NCI-H1436 treated with DMSO at 0.1 percent for 48 hours (cell line): Measurements from ENCODE around the gene XPNPEP1.

ENCODE experiments used
- DNase-seq: peaks from one replicate; lab custom pipeline; 2025; lab: John Stamatoyannopoulos, UW

Gene XPNPEP1

GRCh38 chr10:109922976-109923921, at the start of gene XPNPEP1:
Gene XPNPEP1 (minus strand): TSS chr10:109923511. CDS start chr10:109923433, 78 bp downstream.
- DNase-seq, result peak; percentile 25

DNA sequence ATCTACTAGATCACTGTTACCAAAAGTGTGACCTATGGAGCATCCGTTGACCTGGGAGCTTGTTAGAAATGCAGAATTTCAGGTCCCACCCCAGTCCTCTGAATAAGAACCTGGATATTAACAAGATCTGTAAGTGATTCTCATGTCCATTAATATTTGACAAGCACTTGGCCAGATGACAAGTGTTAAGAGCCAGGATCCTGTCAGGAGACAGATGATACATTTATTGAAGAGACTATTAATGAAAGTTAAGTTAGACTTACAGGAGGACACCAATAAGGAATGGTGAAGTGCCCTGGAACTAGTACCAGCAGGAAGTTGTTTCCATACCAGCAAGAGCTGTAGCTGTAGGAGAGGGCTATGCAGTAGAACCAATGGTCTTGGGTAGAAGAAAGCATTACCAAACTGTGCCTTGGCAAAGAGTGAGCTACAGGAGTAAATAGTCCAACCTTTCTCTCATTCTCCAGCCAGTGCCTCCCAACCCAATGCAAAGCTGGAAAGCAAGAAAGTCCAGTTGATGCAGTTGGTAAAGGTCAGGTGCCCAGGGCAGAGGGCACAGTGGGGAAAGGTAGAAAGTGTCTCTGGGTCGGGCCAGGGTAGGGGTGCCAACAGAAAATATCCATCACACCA, 49.2 kb upstream of the XPNPEP1 start:
- DNase-seq, result no peak

GRCh38 chr10:109971634-109972033, 48.3 kb upstream of the XPNPEP1 start:
- DNase-seq, result no peak

DNA sequence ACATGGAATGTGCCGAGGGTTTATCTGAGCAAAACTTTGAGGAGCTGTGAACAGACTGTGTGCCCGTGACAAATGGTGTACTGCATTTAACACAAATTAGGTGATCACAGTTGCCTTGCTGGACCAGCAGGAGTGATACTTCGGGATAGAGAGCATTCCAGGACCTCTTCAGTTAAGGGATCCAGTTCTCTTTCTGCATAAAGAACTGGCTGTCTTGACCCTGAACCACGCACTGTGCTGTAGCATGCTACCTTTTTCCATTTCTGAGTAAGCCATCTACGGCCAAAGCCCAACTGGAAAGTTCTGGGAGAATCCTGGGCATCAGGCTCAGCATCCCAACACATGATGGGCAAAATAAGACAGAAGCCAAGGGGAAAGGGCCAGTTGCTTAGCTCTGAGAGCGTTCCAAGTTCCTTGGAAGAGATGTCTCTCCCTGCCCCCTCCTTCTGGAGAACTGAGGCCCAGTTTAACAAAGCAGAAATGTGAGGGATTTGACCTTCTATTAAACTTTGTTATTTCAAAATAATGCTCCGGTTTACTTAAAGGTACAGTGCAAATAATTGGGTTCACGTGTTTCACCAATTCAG, 46.5 kb upstream of the XPNPEP1 start:
- no peak for DNase-seq

DNA sequence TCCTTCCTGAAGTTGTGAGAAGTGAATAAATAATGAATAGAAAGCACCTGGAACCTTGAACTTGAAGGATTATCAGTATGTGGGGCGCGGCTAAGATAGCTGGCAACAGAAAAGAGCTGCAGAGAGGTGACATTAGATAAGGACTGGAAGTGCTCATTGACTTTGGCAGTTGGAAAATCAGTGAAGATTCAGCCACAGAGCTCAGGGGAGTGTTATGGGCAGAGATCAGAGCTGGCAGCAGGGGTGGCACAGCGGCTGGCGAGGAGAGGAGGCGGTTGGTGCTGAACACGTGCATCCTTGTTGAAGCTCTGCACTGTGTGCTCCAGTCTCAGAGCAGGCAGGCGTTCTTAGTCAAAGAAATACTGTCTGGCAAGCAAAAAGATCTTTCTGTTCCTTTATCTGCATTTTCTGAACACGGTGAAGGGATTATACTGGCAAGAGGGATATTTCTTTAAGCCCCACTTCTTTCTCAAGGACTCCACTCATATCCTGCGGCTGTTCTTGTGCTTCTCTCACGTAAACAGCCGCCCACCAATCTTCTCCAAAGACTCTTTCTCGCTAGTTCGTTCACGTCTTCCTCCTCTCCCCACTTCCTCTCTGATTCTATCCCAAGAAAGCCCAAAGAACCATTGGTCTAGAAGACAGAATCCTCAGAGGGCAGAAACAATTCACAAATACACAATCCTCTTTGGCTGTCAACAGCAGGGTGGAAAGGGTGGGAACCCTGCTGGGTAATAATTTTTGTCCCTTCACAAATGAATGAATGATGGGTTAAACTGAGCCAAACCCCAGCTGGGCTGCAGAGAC, 45.8 kb upstream of the XPNPEP1 start:
- no peak for DNase-seq

DNA sequence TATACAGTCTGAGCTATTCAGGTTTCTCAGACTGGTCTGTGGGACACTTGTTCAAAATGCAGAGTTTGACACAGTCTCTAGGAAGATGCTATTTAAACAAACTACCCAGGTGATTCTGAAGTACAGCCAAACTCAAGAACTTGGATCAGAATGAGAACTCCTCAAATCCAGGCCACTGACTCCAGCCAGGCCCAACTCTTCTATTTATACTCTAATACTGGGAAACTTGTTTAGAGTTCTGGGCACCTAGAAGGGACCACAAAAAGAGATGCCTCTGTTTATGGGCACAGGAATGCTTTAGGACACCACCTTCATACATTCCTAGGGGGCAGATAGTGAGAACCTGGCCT, 44.4 kb upstream of the XPNPEP1 start:
- no peak for DNase-seq

DNA sequence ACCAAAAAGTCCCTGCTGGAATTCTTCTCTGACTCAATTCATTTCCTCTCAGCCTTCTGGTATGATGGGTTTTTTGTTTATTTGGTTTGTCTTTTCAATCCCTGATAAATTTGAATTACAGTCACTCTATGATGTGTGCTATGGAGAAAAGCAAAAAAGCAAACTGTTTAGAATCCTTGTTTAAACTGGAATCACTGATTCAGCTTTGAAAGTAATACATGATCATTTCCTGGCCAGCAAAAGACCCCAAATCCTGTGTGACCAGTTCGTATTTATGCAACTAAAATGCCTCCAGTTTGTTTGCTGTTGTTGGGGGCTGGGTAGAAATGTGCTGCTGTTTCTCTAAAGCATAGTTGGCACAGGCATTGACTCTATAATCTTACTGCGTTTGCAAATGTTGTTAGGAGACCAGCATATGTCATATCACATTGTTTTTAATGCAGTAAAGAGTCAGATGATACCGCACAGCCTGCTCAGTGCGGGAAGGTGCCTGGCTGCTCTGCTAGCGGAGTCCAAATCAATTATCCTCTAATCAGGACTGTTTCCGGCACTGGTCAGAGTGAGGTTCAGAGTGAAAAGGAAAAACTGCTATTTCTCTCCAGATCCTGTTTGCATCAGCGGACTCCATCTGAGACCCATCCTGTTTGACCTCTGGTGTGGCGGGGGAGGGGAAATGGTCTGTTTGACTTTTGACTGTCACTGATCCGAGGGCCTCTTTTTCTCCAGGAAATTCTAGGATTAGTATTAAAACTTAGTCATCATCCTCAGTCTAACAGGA, 43.8 kb upstream of the XPNPEP1 start:
- DNase-seq, result no peak

- no peak for DNase-seq
These were observed 41.0 kb upstream of the XPNPEP1 start for GRCh38 chr10:109964318-109964717.

- no peak for DNase-seq
These were observed 40.1 kb upstream of the XPNPEP1 start for GRCh38 chr10:109963439-109963838.

DNA sequence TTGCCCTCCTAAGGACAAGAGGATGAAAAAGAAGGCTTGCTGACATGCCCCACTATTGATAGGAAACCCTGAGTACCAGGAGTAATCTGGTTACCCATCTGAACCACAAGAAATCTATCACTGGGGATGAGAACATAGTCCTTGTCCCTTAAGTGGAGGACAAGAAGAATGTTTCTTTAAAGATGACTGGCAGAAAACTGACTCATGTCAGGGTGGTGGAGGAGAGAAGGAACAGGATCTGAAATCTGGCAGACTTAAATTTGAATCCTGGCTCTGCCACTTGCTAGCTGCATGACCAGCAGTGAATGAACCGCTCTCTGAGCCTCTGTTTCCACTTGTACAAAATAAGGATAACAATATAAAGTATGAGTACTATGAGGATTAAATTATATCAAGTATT, 38.9 kb upstream of the XPNPEP1 start:
- DNase-seq, result no peak

GRCh38 chr10:109961174-109962001, 38.1 kb upstream of the XPNPEP1 start:
- DNase-seq, result no peak

- DNase-seq, result no peak
These were observed 37.4 kb upstream of the XPNPEP1 start for GRCh38 chr10:109960682-109961081.

DNA sequence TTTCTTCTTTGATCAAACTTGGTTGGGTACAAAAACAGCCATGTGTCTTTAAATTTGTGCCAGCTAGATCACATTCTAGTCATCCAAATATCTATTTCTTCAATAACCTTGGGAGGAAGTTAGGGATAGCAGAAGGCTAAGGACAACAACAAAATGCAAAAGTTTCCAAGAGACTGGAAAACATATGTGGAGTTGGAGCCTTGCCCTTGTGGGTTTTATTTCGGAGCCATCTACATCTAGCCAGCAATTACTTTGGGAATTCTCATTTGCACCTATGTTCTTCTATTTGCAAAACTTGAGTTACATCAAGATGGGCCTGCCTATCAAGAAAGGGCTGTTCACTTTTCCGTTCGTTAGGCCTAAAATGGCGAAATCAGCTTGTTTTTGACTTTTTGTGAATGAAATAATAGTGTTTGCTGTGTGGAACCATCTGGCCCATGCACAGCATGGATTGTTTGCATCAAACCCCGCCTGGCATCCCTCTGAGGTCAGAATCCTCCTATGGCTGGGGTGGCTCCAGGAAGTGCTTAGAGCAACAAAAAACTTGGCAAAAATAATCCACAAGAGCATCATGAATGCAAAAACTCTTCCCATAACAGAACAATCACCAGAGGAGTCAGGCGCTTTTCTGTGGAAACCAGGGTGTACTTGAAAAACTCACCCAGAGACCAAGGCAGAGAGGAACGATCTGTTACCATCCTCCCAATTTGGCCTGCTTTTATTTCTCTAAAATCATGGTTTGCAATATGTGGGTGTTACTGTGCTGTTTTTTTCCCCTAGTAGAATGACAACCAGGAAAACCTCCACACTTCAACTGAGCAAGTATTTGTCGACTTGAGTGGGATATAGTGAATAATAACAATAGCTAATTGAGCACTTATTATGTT, 36.2 kb upstream of the XPNPEP1 start:
- no peak for DNase-seq

DNA sequence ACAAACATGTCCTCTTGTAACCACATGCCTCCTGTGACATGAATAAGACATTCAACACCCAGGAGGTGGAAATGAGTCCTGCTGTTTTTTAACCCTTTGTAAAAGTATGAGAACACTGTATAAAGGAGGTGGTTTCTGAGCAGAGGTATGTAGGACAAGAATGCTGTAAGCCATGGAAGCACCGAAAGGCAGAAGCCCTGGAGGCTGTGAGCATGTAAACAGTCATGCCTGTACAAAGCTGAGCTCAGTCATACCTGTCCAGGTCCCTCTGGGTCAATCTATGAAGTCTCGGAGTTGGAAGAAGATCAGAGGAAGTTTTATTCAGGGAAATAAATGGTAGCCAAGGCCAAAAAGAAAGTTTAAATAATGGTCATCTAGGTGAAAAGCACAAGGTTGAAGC, 34.7 kb upstream of the XPNPEP1 start:
- DNase-seq, result no peak

DNA sequence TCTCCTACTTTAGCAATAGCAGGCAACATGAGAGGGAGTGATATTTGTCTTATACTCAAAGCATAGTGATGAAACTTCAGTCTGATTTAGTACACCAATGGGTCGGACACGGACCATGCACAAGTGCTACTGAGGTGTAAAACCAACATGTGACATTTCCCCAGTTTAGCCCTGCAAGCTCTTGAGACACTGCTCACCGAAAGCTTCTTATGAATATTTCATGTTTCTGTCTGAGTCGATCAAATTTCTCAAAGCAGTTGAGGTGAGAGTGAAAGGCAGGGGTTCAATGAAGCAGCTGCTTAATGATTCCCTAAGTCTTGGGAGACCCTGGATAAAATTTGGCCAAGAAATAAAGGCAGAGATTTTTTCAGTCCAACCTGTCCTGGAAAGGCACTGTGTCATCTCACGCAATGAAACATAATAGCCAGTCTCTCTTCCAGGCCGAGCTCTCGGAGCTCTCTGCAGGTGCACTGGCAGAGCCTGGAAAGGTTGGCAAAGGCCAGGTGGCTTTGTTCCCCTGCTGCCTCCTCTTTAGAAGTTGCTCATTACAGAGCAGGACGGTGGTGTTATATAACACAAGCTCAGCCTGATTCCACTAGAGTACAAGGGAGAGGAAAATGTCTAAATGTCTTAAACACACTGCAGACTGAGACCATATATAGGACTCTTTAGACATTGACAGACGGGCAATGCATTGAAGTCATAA, 33.9 kb upstream of the XPNPEP1 start:
- DNase-seq, result no peak

GRCh38 chr10:109956454-109957091, 33.3 kb upstream of the XPNPEP1 start:
- no peak for DNase-seq

- no peak for DNase-seq
These were observed 30.5 kb upstream of the XPNPEP1 start for GRCh38 chr10:109953766-109954165.

- DNase-seq, result no peak
These were observed 29.2 kb upstream of the XPNPEP1 start for GRCh38 chr10:109952526-109952925.
